GM12878 (cell line): ENCODE data around the gene SOX18. TPM values are rescaled to one million over a fixed set of nuclear protein-coding genes. Genes with fewer than 3 reads are reported as not detected.
A peak's percentile ranks its signal among the peaks of the same experiment; 100 is the strongest.

ENCODE experiments used
- ATAC-seq: fragments of 200-7000 bp; cut with Tn5 transposase; 3 replicates; pipeline ENCODE4 v1.9.1; 2020; ENCODE audit warnings: mild to moderate bottlenecking, moderate library complexity
- BruUV-seq: library from RNA; stranded (reverse); fragments of 400-500 nt; replicated peaks from 2 replicates; lab custom pipeline; 2021; lab: Mats Ljungman, UMichigan
- CTCF ChIA-PET: fragments of 300-600 bp; sonication (Branson Sonifier 250); formaldehyde crosslinking; extraction: SDS; loops from one replicate; lab custom pipeline; 2021; ENCODE audit warnings: inconsistent platforms; lab: Yijun Ruan, JAX
- POLR2A ChIA-PET: fragments of 350-600 bp; formaldehyde crosslinking; extraction: SDS; loops from one replicate; lab custom pipeline; 2021; ENCODE audit warnings: inconsistent platforms; lab: Charles Lee
- RAD21 ChIA-PET: fragments of 300-600 bp; sonication (Branson Sonifier 250); formaldehyde crosslinking; loops from one replicate; lab custom pipeline; 2023; ENCODE audit warnings: antibody characterized with exemption; ENCODE audit not compliant: unreplicated experiment; lab: Charles Lee
- SMC1A ChIA-PET: fragments of 300-600 bp; sonication (Branson Sonifier 250); formaldehyde crosslinking; loops from one replicate; lab custom pipeline; 2023; ENCODE audit not compliant: unreplicated experiment, uncharacterized antibody; lab: Charles Lee
- DNase-seq: peaks from one replicate; pipeline ENCODE4 v3.0.0-alpha.2; 2011; ENCODE audit warnings: low read depth, low spot score
- FAIRE-seq: peaks from 3 replicates; lab custom pipeline; 2011; peaks lifted over from hg19 to GRCh38; lab: Jason Lieb, UNC
- H2AFZ ChIP-seq: 2 replicates; pipeline ENCODE4 v1.6.0; 2011; ENCODE audit warnings: low read depth, low read length, control low read depth; ENCODE audit not compliant: control insufficient read depth
- H3K27ac ChIP-seq: 2 replicates; pipeline ENCODE4 v1.5.1; 2011; ENCODE audit warnings: control low read depth; ENCODE audit not compliant: control insufficient read depth, insufficient read depth
- H3K27me3 ChIP-seq, 2 experiments: replicated peaks in 1 of 2; 2 replicates each; pipeline versions ENCODE4 v1.6.0 to v1.6.1; 2011; ENCODE audit warnings: low read length in 1 of 2; ENCODE audit not compliant: control insufficient read depth in 2 of 2, insufficient read depth in 2 of 2
- H3K36me3 ChIP-seq, 2 experiments: 2 replicates each; pipeline ENCODE4 v1.5.1; 2011; ENCODE audit warnings: low read length in 1 of 2; ENCODE audit not compliant: control insufficient read depth in 2 of 2, insufficient read depth in 2 of 2
- H3K4me1 ChIP-seq: 2 replicates; pipeline ENCODE4 v1.6.1; 2011; ENCODE audit warnings: mild to moderate bottlenecking, low read length, moderate library complexity, mixed read lengths; ENCODE audit not compliant: control insufficient read depth, insufficient read depth
- H3K4me2 ChIP-seq: 2 replicates; pipeline ENCODE4 v1.6.0; 2011; ENCODE audit warnings: control low read depth; ENCODE audit not compliant: control insufficient read depth, insufficient read depth
- H3K4me3 ChIP-seq: fragments of 200-600 bp; sonication (generic); 2 replicates; pipeline ENCODE4 v1.5.1; 2016
- H3K79me2 ChIP-seq: 2 replicates; pipeline ENCODE4 v1.6.0; 2011; ENCODE audit warnings: low read length; ENCODE audit not compliant: control insufficient read depth, insufficient read depth
- H3K9ac ChIP-seq: 2 replicates; pipeline ENCODE4 v1.8.0; 2011; ENCODE audit warnings: low read length, control low read depth, mixed read lengths; ENCODE audit not compliant: control insufficient read depth, insufficient read depth
- H3K9me3 ChIP-seq: replicated peaks from 3 replicates; pipeline ENCODE4 v1.5.1; 2011; ENCODE audit warnings: mild to moderate bottlenecking, low read length; ENCODE audit not compliant: control insufficient read depth, insufficient read depth
- H4K20me1 ChIP-seq: 2 replicates; pipeline ENCODE4 v1.6.0; 2011; ENCODE audit not compliant: control insufficient read depth, insufficient read depth
- ATF2 ChIP-seq: IDR thresholded peaks from 2 replicates; pipeline ENCODE4 v1.6.1; 2012; ENCODE audit warnings: low read length, inconsistent platforms
- CHD1 ChIP-seq: IDR thresholded peaks from 2 replicates; pipeline ENCODE4 v1.6.1; 2012; ENCODE audit warnings: low read depth, low read length, improper control_type of control experiment
- CTCF ChIP-seq, 3 experiments: IDR thresholded peaks in 2 of 3; conservative IDR thresholded peaks in 1 of 3; 2 replicates each; pipeline ENCODE4 v1.5.1; 2011; ENCODE audit warnings: low read depth in 3 of 3, low read length in 3 of 3, mild to moderate bottlenecking in 3 of 3, control low read depth in 2 of 3, moderate library complexity in 2 of 3, inconsistent platforms in 1 of 3, mixed read lengths in 1 of 3; ENCODE audit not compliant: control insufficient read depth in 2 of 3, insufficient read depth in 1 of 3; ENCODE audit errors: extremely low read depth in 1 of 3
- EGR1 ChIP-seq, 2 experiments: IDR thresholded peaks; 1 replicate in 1 of 2; 2 replicates in 1 of 2; pipeline ENCODE4 v1.6.1; 2011 to 2012; ENCODE audit warnings: low read depth in 2 of 2, low read length in 2 of 2, borderline replicate concordance in 1 of 2, mild to moderate bottlenecking in 1 of 2, moderate library complexity in 1 of 2
- ETV6 ChIP-seq, 2 experiments: fragments of 450-650 bp in 1 of 2; IDR thresholded peaks in 1 of 2; conservative IDR thresholded peaks in 1 of 2; 2 replicates each; pipeline ENCODE4 v1.6.1; 2014; ENCODE audit warnings: antibody characterized with exemption in 1 of 2, borderline replicate concordance in 1 of 2, low read depth in 1 of 2, mild to moderate bottlenecking in 1 of 2, moderate library complexity in 1 of 2
- HDGF ChIP-seq: fragments of 450-650 bp; IDR thresholded peaks from 2 replicates; pipeline ENCODE4 v1.6.1; 2016; ENCODE audit warnings: antibody characterized with exemption
- IRF5 ChIP-seq: fragments of 450-650 bp; IDR thresholded peaks from 2 replicates; pipeline ENCODE4 v1.6.1; 2017; ENCODE audit warnings: borderline replicate concordance
- POLR2A ChIP-seq: IDR thresholded peaks from 2 replicates; pipeline ENCODE4 v1.6.1; 2011; ENCODE audit warnings: low read depth, mild to moderate bottlenecking, low read length
- POLR2AphosphoS2 ChIP-seq: IDR thresholded peaks from 2 replicates; pipeline ENCODE4 v1.6.1; 2011; ENCODE audit warnings: low read depth, mild to moderate bottlenecking, low read length, improper control_type of control experiment, moderate library complexity
- POLR2AphosphoS5 ChIP-seq: IDR thresholded peaks from 2 replicates; pipeline ENCODE4 v1.6.1; 2011; ENCODE audit warnings: mild to moderate bottlenecking, low read length, inconsistent platforms
- SRF ChIP-seq, 2 experiments: IDR thresholded peaks; 2 replicates each; pipeline ENCODE4 v1.6.1; 2011; ENCODE audit warnings: low read depth in 2 of 2, low read length in 2 of 2, mild to moderate bottlenecking in 1 of 2, moderate library complexity in 1 of 2
- ZBTB40 ChIP-seq: fragments of 450-650 bp; IDR thresholded peaks from 2 replicates; pipeline ENCODE4 v1.6.1; 2016; ENCODE audit warnings: mild to moderate bottlenecking, moderate library complexity, borderline replicate concordance
- WGBS: methylation state at CpG from one replicate; pipeline ENCODE4 v1.1.6; 2016; ENCODE audit warnings: low lambda C conversion rate; ENCODE audit not compliant: insufficient replicate concordance, insufficient coverage; ENCODE audit errors: missing lambda C conversion rate; 5-methylcytosine and 5-hydroxymethylcytosine counted together
- in situ Hi-C: fragments of 300-500 bp; cut with MboI; formaldehyde crosslinking; loops from 9 replicates; pipeline ENCODE4 v1.14.3; 2018; ENCODE audit warnings: mixed read lengths
- intact Hi-C: fragments of 100-400 bp; cut with micrococcal nuclease; formaldehyde crosslinking; loops from one replicate; pipeline ENCODE4 v1.14.2; 2022; ENCODE audit not compliant: unreplicated experiment
- polyA plus RNA-seq, 11 experiments: library from polyadenylated mRNA; depleted of rRNA in 4 of 11; unstranded in 6 of 11; stranded (reverse) in 5 of 11; fragments of >200 nt; fragmentation: Nextera tagmentation in 4 of 11; fragmentation: Illumina TruSeq in 1 of 11; extraction: Ambion mirVana in 4 of 11; extraction: Trizol in 1 of 11; gene quantifications; 1 replicate in 1 of 11; 2 replicates in 10 of 11; pipeline versions ENCODE4 v1.2.1 to v1.2.3, GENCODE V29; 2011 to 2016; ENCODE audit warnings: inconsistent platforms in 2 of 11, missing spikeins in 2 of 11, low read depth in 1 of 11
- total RNA-seq, 4 experiments: library from RNA; depleted of rRNA in 3 of 4; stranded (reverse); fragments of >200 nt in 3 of 4; fragmentation: Illumina TruSeq in 1 of 4; extraction: Trizol in 1 of 4; gene quantifications; 2 replicates each; pipeline versions ENCODE4 v1.2.1 to v1.2.3, GENCODE V29; 2013 to 2021

Gene SOX18
- total and polyA plus RNA-seq, 10 of the 15 experiments (the other 5 are each of a cell fraction or from before 2014, with no cell fraction given), result 0.05 to 5.6 (median 0.28) TPM; not detected in 3

GRCh38 chr20:64040231-64041039, 9.0 kb downstream of the SOX18 start:
- ChIA-PET SMC1A (interaction anchor here (0.6 to 6.1 kb wide), 8 partner anchors 12 to 80 kb away, joined by 3 to 52 read pairs (median 6); partner anchors contain the start of genes OPRL1, PRPF6, RGS19 and SAMD10), CTCF (interaction anchor here (0.5 to 9.1 kb wide), 21 partner anchors 16 to 502 kb away, joined by 3 to 108 read pairs (median 4); partner anchors contain the start of genes NPBWR2, OPRL1, PRPF6 and RGS19), RAD21 (interaction anchor here (0.8 to 7.1 kb wide), 15 partner anchors 14 to 503 kb away, joined by 3 to 92 read pairs (median 4); partner anchors contain the start of genes NPBWR2, PRPF6, PTK6 and SAMD10), POLR2A (interaction anchor here (0.5 to 7.2 kb wide), 13 partner anchors 13 to 503 kb away, joined by 3 to 63 read pairs (median 6); partner anchors contain the start of genes OPRL1, PRPF6, PTK6 and RGS19)
- H3K79me2 ChIP-seq, result peaks cover 4% of the 10 kb centered on the region
- peak overlapping the region; percentile 64 for H3K9ac ChIP-seq
- no peak overlapping the region for H2AFZ ChIP-seq
- FAIRE-seq (no peak), ATAC-seq (no peak), DNase-seq (no peak)
- WGBS, result 55% methylated on average over 12 of the region's 12 CpGs
- no peaks in the 10 kb centered on the region for H3K27me3 ChIP-seq
- no peaks in the 10 kb centered on the region for H4K20me1 ChIP-seq
- H3K4me1 ChIP-seq, result peaks cover 35% of the 10 kb centered on the region
- intact Hi-C loops, result no loop called here
- no peaks in the 10 kb centered on the region; a peak in 1 of 4 replicates for H3K36me3 ChIP-seq
- H3K4me2 ChIP-seq, result peak overlapping the region; percentile 90
- in situ Hi-C loops, result no loop called here
- no TSS peak for BruUV-seq
- H3K9me3 ChIP-seq, result no peaks in the 10 kb centered on the region
- peak overlapping the region; percentile 64; the same call in 1 of the 2 replicates for H3K4me3 ChIP-seq
- H3K27ac ChIP-seq, result no peak overlapping the region
- 0 out of 2 replicates have a peak, but pooled peaks have one; percentile 20 for TF ChIP-seq HDGF
- no peak for TF ChIP-seq IRF5
- TF ChIP-seq POLR2A, result peak; percentile 24
- TF ChIP-seq CTCF (IDR thresholded peaks at IDR 0.05 in 2 of 3, conservative IDR thresholded peaks at IDR 0.05 in 1 of 3; ENCODE audit: control insufficient read depth in 2 of 3, extremely low read depth in 1 of 3, insufficient read depth in 1 of 3, low read depth in 3 of 3, low read length in 3 of 3), result no peak
- TF ChIP-seq EGR1 (IDR thresholded peaks at IDR 0.05; ENCODE audit: borderline replicate concordance in 1 of 2, low read depth in 2 of 2, low read length in 2 of 2), result no peak
- TF ChIP-seq ZBTB40, result no peak
- TF ChIP-seq ATF2, result no peak
- peak; percentile 68 for TF ChIP-seq POLR2AphosphoS2
- no peak for TF ChIP-seq CHD1
- TF ChIP-seq POLR2AphosphoS5, result peak; percentile 26; the same call in 1 of the 2 replicates
- no peak for TF ChIP-seq ETV6 (conservative IDR thresholded peaks at IDR 0.05 in 1 of 2, IDR thresholded peaks at IDR 0.05 in 1 of 2; ENCODE audit: borderline replicate concordance in 1 of 2, low read depth in 1 of 2)
- TF ChIP-seq SRF (IDR thresholded peaks at IDR 0.05; ENCODE audit: low read depth in 2 of 2, low read length in 2 of 2), result no peak
